Measurements from ENCODE around the gene CD99L2. TPM values are rescaled to one million over a fixed set of nuclear protein-coding genes. Genes with fewer than 3 reads are reported as not detected.
"Not testable (repeated sequence)": the region's sequence is repeated elsewhere in the genome, so short reads cannot be mapped to it uniquely, and the experiment has no call there.

Gene CD99L2
- total and polyA plus RNA-seq, 4 donors = 22.3 to 39.6 (median 23.8) TPM

GRCh38 chrX:150831863-150832262, 66.6 kb downstream of the CD99L2 start:
- no peak for DNase-seq
- Histone ChIP-seq H3K9me3 (ENCODE audit: control insufficient read depth in 4 of 4, insufficient read depth in 3 of 4, low read length in 3 of 4) (peaks cover 0 to 6% (median 0%) of the 10 kb centered on the region in 4 donors), H3K27ac (ENCODE audit: low read depth in 1 of 2, low read length in 1 of 2) (no peak overlapping the region), H3K4me1 (ENCODE audit: control insufficient read depth in 5 of 5, insufficient read depth in 5 of 5, low read length in 5 of 5) (no peaks in the 10 kb centered on the region), H3K27me3 (ENCODE audit: control insufficient read depth in 3 of 3, insufficient read depth in 3 of 3, low read length in 2 of 3) (no peaks in the 10 kb centered on the region), H3K9ac (ENCODE audit: insufficient read depth in 1 of 2, low read length in 2 of 2) (no peak overlapping the region), H3K36me3 (ENCODE audit: control insufficient read depth in 4 of 4, insufficient read depth in 4 of 4, low read length in 4 of 4) (peaks cover 0 to 6% (median 3%) of the 10 kb centered on the region in 4 donors), H3K4me3 (no peak overlapping the region)
- WGBS, 2 donors = 62 to 83% methylated on average over 1 of the region's 1 CpG
- TF ChIP-seq, protein P1, sequence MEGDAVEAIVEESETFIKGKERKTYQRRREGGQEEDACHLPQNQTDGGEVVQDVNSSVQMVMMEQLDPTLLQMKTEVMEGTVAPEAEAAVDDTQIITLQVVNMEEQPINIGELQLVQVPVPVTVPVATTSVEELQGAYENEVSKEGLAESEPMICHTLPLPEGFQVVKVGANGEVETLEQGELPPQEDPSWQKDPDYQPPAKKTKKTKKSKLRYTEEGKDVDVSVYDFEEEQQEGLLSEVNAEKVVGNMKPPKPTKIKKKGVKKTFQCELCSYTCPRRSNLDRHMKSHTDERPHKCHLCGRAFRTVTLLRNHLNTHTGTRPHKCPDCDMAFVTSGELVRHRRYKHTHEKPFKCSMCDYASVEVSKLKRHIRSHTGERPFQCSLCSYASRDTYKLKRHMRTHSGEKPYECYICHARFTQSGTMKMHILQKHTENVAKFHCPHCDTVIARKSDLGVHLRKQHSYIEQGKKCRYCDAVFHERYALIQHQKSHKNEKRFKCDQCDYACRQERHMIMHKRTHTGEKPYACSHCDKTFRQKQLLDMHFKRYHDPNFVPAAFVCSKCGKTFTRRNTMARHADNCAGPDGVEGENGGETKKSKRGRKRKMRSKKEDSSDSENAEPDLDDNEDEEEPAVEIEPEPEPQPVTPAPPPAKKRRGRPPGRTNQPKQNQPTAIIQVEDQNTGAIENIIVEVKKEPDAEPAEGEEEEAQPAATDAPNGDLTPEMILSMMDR (IDR thresholded peaks at IDR 0.05; ENCODE audit: control extremely low read depth, extremely low read depth) = no peak
- ATAC-seq (ENCODE audit: insufficient read depth, low FRiP score) = no peak

DNA sequence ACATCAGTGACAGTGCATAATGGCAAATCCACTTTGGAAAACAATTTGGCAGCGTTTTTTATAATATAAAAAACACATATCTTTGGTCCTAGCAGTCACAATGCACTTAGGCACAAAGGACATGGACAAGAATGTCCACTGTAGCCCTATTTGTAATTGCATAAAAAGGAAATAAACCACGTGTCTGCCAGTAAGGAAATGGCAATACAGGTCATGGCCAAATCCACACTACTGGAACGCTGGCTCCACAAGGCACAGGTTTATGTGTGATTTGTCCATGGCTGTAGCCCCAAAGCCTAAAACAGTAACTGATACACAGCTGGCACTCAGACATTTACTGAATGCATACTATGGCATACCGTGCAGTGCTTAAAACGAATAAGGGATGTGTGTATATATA, 69.7 kb downstream of the CD99L2 start:
- no peak for DNase-seq

DNA sequence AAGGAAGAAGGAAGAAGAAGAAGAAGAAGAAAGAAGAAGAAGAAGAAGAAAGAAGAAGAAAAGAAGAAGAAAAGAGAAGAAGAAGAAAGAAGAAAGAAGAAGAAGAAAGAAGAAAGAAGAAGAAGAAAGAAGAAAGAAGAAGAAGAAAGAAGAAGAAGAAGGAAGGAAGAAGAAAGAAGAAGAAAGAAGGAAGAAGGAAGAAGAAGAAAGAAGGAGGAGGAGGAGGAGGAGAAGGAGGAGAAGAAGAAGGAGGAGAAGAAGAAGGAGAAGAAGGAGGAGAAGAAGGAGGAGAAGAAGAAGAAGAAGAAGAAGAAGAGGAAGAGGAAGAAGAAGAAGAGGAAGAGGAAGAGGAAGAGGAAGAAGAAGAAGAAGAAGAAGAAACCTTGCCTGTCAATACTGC, 74.1 kb downstream of the CD99L2 start:
- H3K9ac ChIP-seq (ENCODE audit: insufficient read depth in 1 of 2, low read length in 2 of 2); DNase-seq; H3K36me3 ChIP-seq (ENCODE audit: control insufficient read depth in 4 of 4, insufficient read depth in 4 of 4, low read length in 4 of 4); H3K27me3 ChIP-seq (ENCODE audit: control insufficient read depth in 3 of 3, insufficient read depth in 3 of 3, low read length in 2 of 3); H3K4me1 ChIP-seq (ENCODE audit: control insufficient read depth in 5 of 5, insufficient read depth in 5 of 5, low read length in 5 of 5); H3K27ac ChIP-seq (ENCODE audit: low read depth in 1 of 2, low read length in 1 of 2); H3K4me3 ChIP-seq; H3K9me3 ChIP-seq (ENCODE audit: control insufficient read depth in 4 of 4, insufficient read depth in 3 of 4, low read length in 3 of 4); ATAC-seq (ENCODE audit: insufficient read depth, low FRiP score): not testable (repeated sequence)

More for the DNA sequence above, 69.7 kb downstream of the CD99L2 start:
- Histone ChIP-seq H3K4me1 (ENCODE audit: control insufficient read depth in 5 of 5, insufficient read depth in 5 of 5, low read length in 5 of 5) (no peaks in the 10 kb centered on the region), H3K9ac (ENCODE audit: insufficient read depth in 1 of 2, low read length in 2 of 2) (no peak overlapping the region), H3K4me3 (no peak overlapping the region), H3K27me3 (ENCODE audit: control insufficient read depth in 3 of 3, insufficient read depth in 3 of 3, low read length in 2 of 3) (no peaks in the 10 kb centered on the region), H3K9me3 (ENCODE audit: control insufficient read depth in 4 of 4, insufficient read depth in 3 of 4, low read length in 3 of 4) (peaks cover 0 to 8% (median 1%) of the 10 kb centered on the region in 4 donors), H3K36me3 (ENCODE audit: control insufficient read depth in 4 of 4, insufficient read depth in 4 of 4, low read length in 4 of 4) (peaks cover 0 to 8% (median 3%) of the 10 kb centered on the region in 4 donors), H3K27ac (ENCODE audit: low read depth in 1 of 2, low read length in 1 of 2) (no peak overlapping the region)
- no peak for ATAC-seq (ENCODE audit: insufficient read depth, low FRiP score)
- 62 to 82% methylated on average over 5 of the region's 5 CpGs for WGBS, 2 donors
- TF ChIP-seq, protein P1 (IDR thresholded peaks at IDR 0.05; ENCODE audit: control extremely low read depth, extremely low read depth) = no peak

- not testable (repeated sequence) for H3K4me1 ChIP-seq (ENCODE audit: control insufficient read depth in 5 of 5, insufficient read depth in 5 of 5, low read length in 5 of 5); ATAC-seq (ENCODE audit: insufficient read depth, low FRiP score); H3K9me3 ChIP-seq (ENCODE audit: control insufficient read depth in 4 of 4, insufficient read depth in 3 of 4, low read length in 3 of 4); H3K27ac ChIP-seq (ENCODE audit: low read depth in 1 of 2, low read length in 1 of 2); H3K4me3 ChIP-seq; H3K36me3 ChIP-seq (ENCODE audit: control insufficient read depth in 4 of 4, insufficient read depth in 4 of 4, low read length in 4 of 4); H3K9ac ChIP-seq (ENCODE audit: insufficient read depth in 1 of 2, low read length in 2 of 2); DNase-seq; H3K27me3 ChIP-seq (ENCODE audit: control insufficient read depth in 3 of 3, insufficient read depth in 3 of 3, low read length in 2 of 3)
- 86 to 91% methylated on average over 1 of the region's 1 CpG for WGBS, 2 donors
Observed at GRCh38 chrX:150823826-150824225, 74.6 kb downstream of the CD99L2 start.

DNA sequence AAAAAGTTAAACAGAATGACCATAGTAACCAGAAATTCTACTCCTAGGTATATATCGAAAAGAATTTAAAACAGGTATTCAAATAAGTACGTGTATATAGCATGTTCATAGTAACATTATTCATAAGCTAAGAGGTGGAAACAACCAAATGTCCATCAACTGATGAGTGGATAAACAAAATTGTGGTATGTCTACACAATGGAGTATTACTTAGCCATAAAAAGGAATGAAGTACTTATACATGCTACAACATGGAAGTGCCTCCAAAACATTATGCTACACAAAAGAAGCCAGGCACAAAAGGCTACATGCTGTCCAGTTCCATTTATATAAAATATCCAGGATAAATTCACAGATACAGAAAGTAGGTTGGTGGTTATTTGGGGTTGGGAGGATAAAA, 76.5 kb downstream of the CD99L2 start:
- H3K9ac ChIP-seq (ENCODE audit: insufficient read depth in 1 of 2, low read length in 2 of 2) = no peak overlapping the region
- H3K27me3 ChIP-seq (ENCODE audit: control insufficient read depth in 3 of 3, insufficient read depth in 3 of 3, low read length in 2 of 3) = no peaks in the 10 kb centered on the region
- TF ChIP-seq, protein P1 (IDR thresholded peaks at IDR 0.05; ENCODE audit: control extremely low read depth, extremely low read depth) = no peak
- peaks cover 0 to 7% (median 1%) of the 10 kb centered on the region in 4 donors for H3K9me3 ChIP-seq (ENCODE audit: control insufficient read depth in 4 of 4, insufficient read depth in 3 of 4, low read length in 3 of 4)
- peaks cover 0 to 4% (median 0%) of the 10 kb centered on the region in 4 donors for H3K36me3 ChIP-seq (ENCODE audit: control insufficient read depth in 4 of 4, insufficient read depth in 4 of 4, low read length in 4 of 4)
- no peak overlapping the region for H3K4me3 ChIP-seq
- DNase-seq = no peak
- ATAC-seq (ENCODE audit: insufficient read depth, low FRiP score) = no peak
- H3K27ac ChIP-seq (ENCODE audit: low read depth in 1 of 2, low read length in 1 of 2) = no peak overlapping the region
- H3K4me1 ChIP-seq (ENCODE audit: control insufficient read depth in 5 of 5, insufficient read depth in 5 of 5, low read length in 5 of 5) = no peaks in the 10 kb centered on the region
- WGBS, 2 donors = 78 to 100% methylated on average over 2 of the region's 2 CpGs

Data from lung (tissue), 12 donors.